Right renal cortex interstitium (tissue), 3 donors: Measurements from ENCODE around the gene B3GNT4. TPM values are rescaled to one million over a fixed set of nuclear protein-coding genes. Genes with fewer than 3 reads are reported as not detected.
"Not testable (repeated sequence)": the region's sequence is repeated elsewhere in the genome, so short reads cannot be mapped to it uniquely, and the experiment has no call there.

Source experiments
- DNase-seq, 3 donors: peaks; one replicate each; pipeline ENCODE4 v3.0.0-alpha.2; 2013; ENCODE audit warnings: low read depth in 3 of 3, low spot score in 2 of 3
- polyA plus RNA-seq, 3 donors: library from polyadenylated mRNA; unstranded; fragments of 120-200 nt; gene quantifications; one replicate each; pipeline ENCODE4 v1.2.1, GENCODE V29; 2013; ENCODE audit not compliant: insufficient read length in 3 of 3

B3GNT4 gene
- 1 to 10 TPM; 2.5 to 3.8 (median 3.3) TPM for polyA plus RNA-seq

- no peak for DNase-seq
These were observed at the start of gene B3GNT4 for GRCh38 chr12:122203301-122204166. B3GNT4 (plus strand) TSS chr12:122203709; CDS start chr12:122204619, 910 bp downstream.

GRCh38 chr12:122155705-122156104, 47.8 kb upstream of the B3GNT4 start:
- no peak for DNase-seq

- DNase-seq: no peak
These were observed 44.7 kb upstream of the B3GNT4 start for GRCh38 chr12:122158700-122159285.

GRCh38 chr12:122159882-122160281, 43.6 kb upstream of the B3GNT4 start:
- DNase-seq: no peak

DNA sequence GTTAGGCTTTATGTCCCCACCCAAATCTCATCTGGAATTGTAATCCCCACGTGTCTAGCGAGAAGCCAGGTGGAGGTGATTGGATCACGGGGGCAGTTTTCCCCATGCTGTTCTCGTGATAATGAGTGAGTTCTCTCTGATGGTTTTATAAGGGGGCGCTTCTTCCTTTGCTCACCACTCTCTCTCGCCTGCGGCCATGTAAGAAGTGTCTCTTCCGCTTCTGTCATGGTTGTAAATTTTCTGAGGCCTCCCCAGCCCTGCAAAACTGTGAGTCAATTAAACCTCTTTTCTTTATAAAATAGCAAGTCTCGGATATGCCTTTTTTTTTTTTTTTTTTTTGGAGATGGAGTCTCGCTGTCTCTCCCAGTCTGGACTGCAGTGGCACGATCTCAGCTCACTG, 42.7 kb upstream of the B3GNT4 start:
- no peak for DNase-seq

DNA sequence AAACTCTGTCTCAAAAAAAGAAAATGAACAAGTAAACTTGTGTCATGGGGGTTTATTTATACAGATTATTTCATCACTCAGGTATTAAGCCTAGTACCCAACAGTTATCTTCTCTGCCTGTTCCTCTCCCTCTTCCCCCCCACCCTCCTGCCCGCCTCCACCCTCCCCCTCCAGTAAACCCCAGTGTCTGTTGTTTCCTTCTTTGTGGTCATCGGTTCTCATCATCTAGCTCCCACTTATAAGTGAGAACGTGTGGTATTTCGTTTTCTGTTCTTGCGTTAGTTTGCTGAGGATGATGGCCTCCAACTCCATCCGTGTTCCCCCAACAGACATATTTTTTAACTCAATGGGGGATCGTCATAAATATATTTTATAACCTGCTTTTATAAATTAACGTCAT, 41.8 kb upstream of the B3GNT4 start:
- no peak for DNase-seq

- no peak for DNase-seq
These were observed 40.5 kb upstream of the B3GNT4 start for GRCh38 chr12:122162976-122163375.

DNA sequence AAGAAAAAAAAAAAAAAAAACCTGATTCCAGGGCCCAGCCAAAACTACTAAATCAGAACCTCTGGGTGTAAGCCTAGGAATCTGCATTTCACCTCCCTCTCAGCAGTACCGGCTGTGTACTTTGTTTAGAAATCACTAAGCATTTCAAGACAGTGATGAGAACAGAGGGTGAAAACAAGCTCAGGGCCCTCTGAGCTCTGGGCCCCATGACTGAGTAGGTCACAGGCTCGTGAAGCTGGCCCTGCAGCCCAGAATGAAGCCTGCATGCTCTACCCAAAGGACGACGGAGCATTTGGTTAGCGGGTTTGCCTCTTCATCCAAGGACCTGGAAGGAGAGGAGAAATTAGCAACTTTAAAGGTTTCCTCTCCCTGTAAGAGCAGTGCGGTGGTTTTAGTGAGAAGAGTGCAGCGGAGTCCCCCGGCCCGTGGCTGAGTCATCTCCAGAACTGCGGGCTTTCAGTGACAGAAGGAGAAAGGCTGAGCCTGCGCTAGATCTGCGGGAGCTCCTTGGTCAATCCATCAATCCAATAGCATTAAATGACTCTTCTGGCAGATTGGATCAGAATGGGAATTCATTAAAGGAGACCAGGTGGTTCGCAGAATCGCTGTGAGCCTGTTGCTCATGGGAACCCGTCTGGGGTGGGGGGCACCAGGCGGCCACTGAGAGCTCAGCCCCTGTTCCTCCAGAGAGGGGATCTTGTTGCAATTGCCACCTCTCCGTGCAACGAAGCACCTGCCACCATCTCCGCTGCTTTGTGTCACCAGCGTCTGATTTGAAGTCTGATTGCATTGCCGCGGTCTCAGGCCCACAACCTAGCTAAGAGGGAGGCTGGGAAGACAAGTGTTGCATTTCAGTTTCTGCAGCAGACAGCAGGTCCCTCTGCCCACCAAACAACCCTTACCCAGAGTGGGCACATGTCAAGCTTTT, 36.8 kb upstream of the B3GNT4 start:
- DNase-seq: no peak

- DNase-seq: no peak
These were observed 36.1 kb upstream of the B3GNT4 start for GRCh38 chr12:122167356-122167925.

- DNase-seq: no peak
These were observed 35.0 kb upstream of the B3GNT4 start for GRCh38 chr12:122168492-122168891.

- no peak for DNase-seq
These were observed 32.1 kb upstream of the B3GNT4 start for GRCh38 chr12:122171399-122171798.

DNA sequence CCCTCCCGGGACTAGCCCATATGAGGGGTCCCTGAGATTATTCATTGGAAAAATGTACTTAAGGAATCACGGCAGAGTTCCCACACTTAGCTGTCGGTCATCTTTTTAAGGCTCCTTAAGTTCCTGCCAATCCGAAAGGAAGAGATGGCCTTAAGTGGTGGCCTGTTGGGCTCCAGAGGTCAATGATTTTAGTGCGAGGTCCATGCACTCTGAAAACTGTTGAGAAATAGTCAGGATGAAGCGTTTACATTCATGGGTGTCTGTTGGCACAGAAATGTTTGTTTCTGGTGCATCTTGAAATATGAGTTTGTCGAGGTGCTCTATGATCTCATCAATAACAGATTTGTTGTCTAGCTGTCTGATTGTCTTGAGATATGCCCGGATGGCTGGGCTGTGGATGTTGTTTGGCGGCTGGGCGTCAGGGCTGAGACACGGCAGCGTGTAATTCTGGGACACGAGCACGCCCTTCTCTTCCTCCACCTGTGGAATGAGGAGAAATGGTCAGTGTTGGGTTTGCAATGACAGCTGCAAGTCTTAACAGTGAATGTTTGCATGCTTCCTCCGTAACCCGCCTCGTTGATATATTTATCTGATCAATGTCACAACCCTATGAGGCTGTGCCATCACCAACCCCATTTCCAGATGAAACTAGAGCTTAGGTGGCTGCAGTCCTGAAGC, 31.1 kb upstream of the B3GNT4 start:
- DNase-seq: no peak

DNA sequence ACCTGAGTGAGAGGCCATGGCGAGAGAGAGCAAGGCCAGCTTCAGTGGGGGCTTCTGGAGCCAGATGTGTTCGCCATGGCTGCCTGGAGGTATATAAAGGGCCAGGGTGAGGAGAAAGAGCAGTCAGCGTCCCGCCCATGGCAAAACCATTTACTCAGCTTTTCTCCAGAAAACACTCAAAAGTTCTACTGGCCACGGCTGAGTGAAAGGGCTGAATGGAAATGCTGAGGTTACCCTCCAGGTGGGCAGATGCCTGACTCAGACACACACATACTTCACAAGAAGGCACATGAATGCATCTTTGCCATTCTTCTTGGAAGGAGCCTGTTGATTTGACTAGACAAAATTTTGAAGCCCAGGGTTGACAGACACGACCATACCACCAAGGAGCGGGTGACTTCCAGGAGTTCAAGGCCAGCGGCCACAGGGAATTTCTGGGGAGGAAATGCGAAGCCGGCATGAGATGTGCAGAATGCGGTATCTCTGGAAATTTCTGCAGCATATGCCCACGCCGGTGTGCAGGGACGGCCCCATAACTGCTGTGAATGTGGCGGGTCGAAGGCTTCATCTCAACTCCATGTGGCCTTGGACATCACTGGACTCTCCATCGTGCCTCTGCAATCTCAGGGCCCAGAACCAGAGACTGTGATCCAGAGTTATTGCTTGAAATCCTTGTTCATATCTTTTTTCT, 29.2 kb upstream of the B3GNT4 start, which contains the start of gene IL31:
Gene IL31 (minus strand): TSS at position 67 of the 691 bp plus-strand sequence. CDS start 49 bp downstream, at position 18.
- no peak for DNase-seq

DNA sequence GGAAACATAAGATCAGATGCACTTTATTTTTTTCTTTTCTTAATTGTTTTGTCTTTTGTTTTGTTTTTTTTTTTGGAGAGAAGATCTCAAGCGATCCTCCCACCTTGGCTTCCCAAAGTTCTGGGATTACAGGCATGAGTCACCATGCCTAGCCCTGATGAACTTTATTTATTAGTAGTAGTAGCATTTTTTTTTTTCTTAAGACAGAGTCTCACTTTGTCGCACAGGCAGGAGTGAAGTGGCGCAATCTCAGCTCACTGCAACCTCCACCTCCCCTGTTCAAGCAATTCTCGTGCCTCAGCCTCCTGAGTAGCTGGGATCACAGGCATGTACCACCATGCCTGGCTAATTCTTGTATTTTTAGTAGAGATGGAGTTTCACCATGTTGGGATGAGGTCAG, 27.0 kb upstream of the B3GNT4 start:
- not testable (repeated sequence) for DNase-seq

- DNase-seq: no peak
These were observed 20.5 kb upstream of the B3GNT4 start, which contains the start of gene LRRC43 for GRCh38 chr12:122182887-122183587. LRRC43 (plus strand) TSS chr12:122183123; CDS start chr12:122183145, 22 bp downstream.

GRCh38 chr12:122183588-122183940, 19.9 kb upstream of the B3GNT4 start:
- DNase-seq: no peak

DNA sequence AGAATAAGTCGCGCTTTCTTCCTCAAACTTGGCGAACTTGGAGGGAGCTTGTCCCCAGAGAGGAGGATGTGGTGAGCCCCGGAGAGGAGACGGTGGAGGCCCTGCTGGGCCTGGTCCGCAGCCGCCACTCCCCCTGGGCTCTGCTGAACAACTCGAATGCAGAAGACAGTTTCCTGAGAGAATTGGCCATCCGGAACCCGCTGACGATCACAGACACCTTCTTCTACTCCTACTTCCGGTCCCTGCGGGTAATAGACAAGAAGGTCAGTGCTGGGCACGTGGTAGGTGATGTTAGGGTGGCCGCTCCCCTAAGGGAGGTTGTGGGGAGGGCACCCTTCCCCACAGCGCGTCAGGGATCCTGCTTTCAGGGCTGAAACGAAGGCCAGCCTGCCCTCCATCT, 19.0 kb upstream of the B3GNT4 start:
- no peak for DNase-seq

DNA sequence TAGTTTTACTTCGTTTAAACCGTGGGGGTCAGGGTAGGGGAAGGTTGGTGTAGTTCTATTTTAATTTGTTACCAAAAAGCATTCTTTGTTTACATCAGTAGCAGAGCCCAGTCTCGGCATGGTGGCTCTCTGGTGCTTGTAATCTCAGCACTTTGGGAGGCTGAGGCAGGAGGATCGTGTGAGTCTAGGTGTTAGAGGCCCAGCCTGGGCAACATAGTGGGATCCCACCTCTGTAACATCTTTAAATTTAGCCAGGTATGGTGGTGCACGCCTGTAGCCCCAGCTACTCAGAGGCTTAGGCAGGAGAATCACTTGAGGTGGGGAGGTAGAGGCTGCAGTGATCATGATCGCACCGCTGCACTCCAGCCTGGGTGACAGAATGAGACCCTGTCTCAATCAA, 18.4 kb upstream of the B3GNT4 start:
- no peak for DNase-seq
